ENCODE results near the gene CADM2.

The CADM2 gene

GRCh38 chr3:85821130-85821756, 862.5 kb downstream of the CADM2 start:
- Histone ChIP-seq H3K27me3 (ENCODE audit: control insufficient read depth in 1 of 2, insufficient read depth in 2 of 2, low read length in 2 of 2) (no peaks in the 10 kb centered on the region), H3K9me3 (ENCODE audit: control insufficient read depth in 1 of 2, low read length in 2 of 2) (no peaks in the 10 kb centered on the region), H3K4me1 (ENCODE audit: control insufficient read depth in 1 of 2, insufficient read depth in 2 of 2, low read length in 2 of 2) (no peaks in the 10 kb centered on the region), H3K36me3 (ENCODE audit: control insufficient read depth in 1 of 2, insufficient read depth in 2 of 2, low read length in 2 of 2) (no peaks in the 10 kb centered on the region), H3K27ac (ENCODE audit: low read depth, low read length) (no peak overlapping the region), H3K9ac (ENCODE audit: low read depth in 1 of 2, low read length in 2 of 2) (no peak overlapping the region), H3K4me3 (ENCODE audit: low read depth in 1 of 2, low read length in 2 of 2) (no peak overlapping the region)

DNA sequence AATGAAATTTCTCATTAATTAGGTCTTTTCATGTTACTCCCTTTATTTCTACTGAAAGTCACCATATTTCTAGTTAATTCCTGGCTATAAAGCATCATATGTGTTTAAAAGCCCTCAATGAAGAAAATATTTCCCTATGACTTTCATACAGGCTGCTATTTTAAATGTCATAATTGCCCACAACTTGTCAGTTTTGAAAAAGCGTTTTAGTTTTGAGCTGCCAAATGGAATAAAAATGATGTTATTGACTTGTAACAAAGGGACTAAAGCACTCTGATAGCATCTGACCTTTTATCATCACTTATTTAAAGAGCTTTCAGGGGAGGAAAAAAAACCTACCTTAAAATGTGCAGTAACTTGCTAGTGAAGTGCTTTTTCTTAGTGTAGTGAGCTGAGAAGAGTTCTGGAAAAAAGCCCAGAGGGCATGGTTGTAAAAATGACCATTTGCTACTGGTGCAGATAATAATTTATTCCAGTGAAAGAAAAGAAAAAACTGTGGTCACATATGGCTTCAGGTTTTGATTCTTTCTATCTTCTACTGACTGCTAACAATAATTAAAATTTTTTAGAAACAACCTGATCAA, 877.2 kb downstream of the CADM2 start:
- H3K27ac ChIP-seq (ENCODE audit: low read depth, low read length) = no peak overlapping the region
- no peaks in the 10 kb centered on the region for H3K4me1 ChIP-seq (ENCODE audit: control insufficient read depth in 1 of 2, insufficient read depth in 2 of 2, low read length in 2 of 2)
- no peaks in the 10 kb centered on the region for H3K36me3 ChIP-seq (ENCODE audit: control insufficient read depth in 1 of 2, insufficient read depth in 2 of 2, low read length in 2 of 2)
- H3K4me3 ChIP-seq (ENCODE audit: low read depth in 1 of 2, low read length in 2 of 2) = no peak overlapping the region
- H3K27me3 ChIP-seq (ENCODE audit: control insufficient read depth in 1 of 2, insufficient read depth in 2 of 2, low read length in 2 of 2) = no peaks in the 10 kb centered on the region
- H3K9ac ChIP-seq (ENCODE audit: low read depth in 1 of 2, low read length in 2 of 2) = no peak overlapping the region
- no peaks in the 10 kb centered on the region for H3K9me3 ChIP-seq (ENCODE audit: control insufficient read depth in 1 of 2, low read length in 2 of 2)

- no peaks in the 10 kb centered on the region for H3K4me1 ChIP-seq (ENCODE audit: control insufficient read depth in 1 of 2, insufficient read depth in 2 of 2, low read length in 2 of 2)
- H3K9ac ChIP-seq (ENCODE audit: low read depth in 1 of 2, low read length in 2 of 2) = no peak overlapping the region
- no peaks in the 10 kb centered on the region for H3K27me3 ChIP-seq (ENCODE audit: control insufficient read depth in 1 of 2, insufficient read depth in 2 of 2, low read length in 2 of 2)
- no peak overlapping the region for H3K27ac ChIP-seq (ENCODE audit: low read depth, low read length)
- H3K36me3 ChIP-seq (ENCODE audit: control insufficient read depth in 1 of 2, insufficient read depth in 2 of 2, low read length in 2 of 2) = no peaks in the 10 kb centered on the region
- H3K4me3 ChIP-seq (ENCODE audit: low read depth in 1 of 2, low read length in 2 of 2) = no peak overlapping the region
- no peaks in the 10 kb centered on the region for H3K9me3 ChIP-seq (ENCODE audit: control insufficient read depth in 1 of 2, low read length in 2 of 2)
These were observed 878.6 kb downstream of the CADM2 start for GRCh38 chr3:85837402-85837801.

- Histone ChIP-seq H3K9me3 (ENCODE audit: control insufficient read depth in 1 of 2, low read length in 2 of 2) (no peaks in the 10 kb centered on the region), H3K36me3 (ENCODE audit: control insufficient read depth in 1 of 2, insufficient read depth in 2 of 2, low read length in 2 of 2) (no peaks in the 10 kb centered on the region), H3K4me1 (ENCODE audit: control insufficient read depth in 1 of 2, insufficient read depth in 2 of 2, low read length in 2 of 2) (no peaks in the 10 kb centered on the region), H3K27ac (ENCODE audit: low read depth, low read length) (no peak overlapping the region), H3K27me3 (ENCODE audit: control insufficient read depth in 1 of 2, insufficient read depth in 2 of 2, low read length in 2 of 2) (no peaks in the 10 kb centered on the region), H3K9ac (ENCODE audit: low read depth in 1 of 2, low read length in 2 of 2) (no peak overlapping the region), H3K4me3 (ENCODE audit: low read depth in 1 of 2, low read length in 2 of 2) (no peak overlapping the region)
These were observed 880.1 kb downstream of the CADM2 start for GRCh38 chr3:85838921-85839320.

GRCh38 chr3:85842081-85842480, 883.3 kb downstream of the CADM2 start:
- Histone ChIP-seq H3K27me3 (ENCODE audit: control insufficient read depth in 1 of 2, insufficient read depth in 2 of 2, low read length in 2 of 2) (no peaks in the 10 kb centered on the region), H3K9ac (ENCODE audit: low read depth in 1 of 2, low read length in 2 of 2) (no peak overlapping the region), H3K4me1 (ENCODE audit: control insufficient read depth in 1 of 2, insufficient read depth in 2 of 2, low read length in 2 of 2) (no peaks in the 10 kb centered on the region), H3K4me3 (ENCODE audit: low read depth in 1 of 2, low read length in 2 of 2) (no peak overlapping the region), H3K27ac (ENCODE audit: low read depth, low read length) (no peak overlapping the region), H3K9me3 (ENCODE audit: control insufficient read depth in 1 of 2, low read length in 2 of 2) (peaks cover 0 to 6% of the 10 kb centered on the region in 2 donors), H3K36me3 (ENCODE audit: control insufficient read depth in 1 of 2, insufficient read depth in 2 of 2, low read length in 2 of 2) (no peaks in the 10 kb centered on the region)

DNA sequence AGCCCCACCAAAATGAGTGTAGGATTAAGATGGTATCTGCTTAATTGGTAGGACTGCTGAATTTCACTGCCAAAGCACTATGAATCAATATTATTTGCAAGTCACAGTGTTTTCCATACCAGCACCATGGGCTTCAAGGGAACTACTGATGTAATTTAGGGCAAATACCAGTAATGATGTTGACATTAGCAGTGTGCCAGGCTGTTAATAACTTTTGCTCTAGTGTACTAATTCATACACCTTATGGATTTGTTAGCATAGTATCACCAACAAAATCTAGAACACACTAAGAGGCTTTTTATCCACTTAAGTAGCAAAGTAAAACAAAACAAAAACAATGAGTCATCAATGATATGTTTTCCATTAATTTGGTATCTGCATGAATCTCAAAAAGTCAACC, 888.2 kb downstream of the CADM2 start:
- Histone ChIP-seq H3K9me3 (ENCODE audit: control insufficient read depth in 1 of 2, low read length in 2 of 2) (peaks cover 0 to 6% of the 10 kb centered on the region in 2 donors), H3K36me3 (ENCODE audit: control insufficient read depth in 1 of 2, insufficient read depth in 2 of 2, low read length in 2 of 2) (no peaks in the 10 kb centered on the region), H3K9ac (ENCODE audit: low read depth in 1 of 2, low read length in 2 of 2) (no peak overlapping the region), H3K27ac (ENCODE audit: low read depth, low read length) (no peak overlapping the region), H3K4me3 (ENCODE audit: low read depth in 1 of 2, low read length in 2 of 2) (no peak overlapping the region), H3K4me1 (ENCODE audit: control insufficient read depth in 1 of 2, insufficient read depth in 2 of 2, low read length in 2 of 2) (no peaks in the 10 kb centered on the region), H3K27me3 (ENCODE audit: control insufficient read depth in 1 of 2, insufficient read depth in 2 of 2, low read length in 2 of 2) (no peaks in the 10 kb centered on the region)

DNA sequence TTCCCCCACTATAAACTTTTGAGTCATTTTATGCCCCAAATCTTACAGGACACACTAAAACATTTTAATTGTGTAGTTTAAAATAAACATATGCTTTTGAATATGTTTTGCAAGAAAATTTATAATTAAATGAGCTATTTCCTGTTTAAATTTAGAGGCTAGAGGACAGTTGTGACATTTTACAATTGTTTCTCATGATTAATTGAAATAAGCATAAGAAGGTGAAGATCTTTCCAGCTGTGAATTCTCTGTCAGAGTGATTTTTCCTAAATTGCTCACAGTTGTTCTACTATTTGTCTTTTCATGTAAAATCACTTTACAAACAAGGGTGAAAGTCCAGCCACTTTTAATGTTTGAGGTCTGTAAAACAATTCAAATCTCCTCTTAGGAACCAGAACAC, 892.3 kb downstream of the CADM2 start:
- Histone ChIP-seq H3K27ac (ENCODE audit: low read depth, low read length) (no peak overlapping the region), H3K4me1 (ENCODE audit: control insufficient read depth in 1 of 2, insufficient read depth in 2 of 2, low read length in 2 of 2) (no peaks in the 10 kb centered on the region), H3K4me3 (ENCODE audit: low read depth in 1 of 2, low read length in 2 of 2) (no peak overlapping the region), H3K9me3 (ENCODE audit: control insufficient read depth in 1 of 2, low read length in 2 of 2) (peaks cover 3 to 4% of the 10 kb centered on the region in 2 donors), H3K27me3 (ENCODE audit: control insufficient read depth in 1 of 2, insufficient read depth in 2 of 2, low read length in 2 of 2) (no peaks in the 10 kb centered on the region), H3K36me3 (ENCODE audit: control insufficient read depth in 1 of 2, insufficient read depth in 2 of 2, low read length in 2 of 2) (no peaks in the 10 kb centered on the region), H3K9ac (ENCODE audit: low read depth in 1 of 2, low read length in 2 of 2) (no peak overlapping the region)

DNA sequence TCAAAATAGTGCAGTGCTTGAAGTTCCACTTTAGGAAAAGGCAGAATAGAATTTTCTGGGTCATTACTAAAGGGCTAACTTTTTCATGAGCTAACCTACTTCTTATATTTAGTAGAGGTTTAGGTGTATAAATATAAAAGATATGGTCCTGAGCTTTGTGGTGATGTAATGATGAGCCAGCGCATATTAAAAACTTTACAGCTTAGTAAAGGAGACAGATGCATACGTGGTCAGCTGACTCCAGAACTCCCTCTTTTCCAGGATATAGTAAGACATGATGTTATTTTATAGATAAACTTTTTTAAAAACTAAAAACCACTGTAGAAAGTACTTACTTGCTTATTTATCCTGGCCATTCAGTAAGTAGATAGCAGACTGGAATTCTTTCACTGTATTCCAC, 895.0 kb downstream of the CADM2 start:
- no peak overlapping the region for H3K9ac ChIP-seq (ENCODE audit: low read depth in 1 of 2, low read length in 2 of 2)
- H3K27ac ChIP-seq (ENCODE audit: low read depth, low read length) = no peak overlapping the region
- H3K27me3 ChIP-seq (ENCODE audit: control insufficient read depth in 1 of 2, insufficient read depth in 2 of 2, low read length in 2 of 2) = no peaks in the 10 kb centered on the region

DNA sequence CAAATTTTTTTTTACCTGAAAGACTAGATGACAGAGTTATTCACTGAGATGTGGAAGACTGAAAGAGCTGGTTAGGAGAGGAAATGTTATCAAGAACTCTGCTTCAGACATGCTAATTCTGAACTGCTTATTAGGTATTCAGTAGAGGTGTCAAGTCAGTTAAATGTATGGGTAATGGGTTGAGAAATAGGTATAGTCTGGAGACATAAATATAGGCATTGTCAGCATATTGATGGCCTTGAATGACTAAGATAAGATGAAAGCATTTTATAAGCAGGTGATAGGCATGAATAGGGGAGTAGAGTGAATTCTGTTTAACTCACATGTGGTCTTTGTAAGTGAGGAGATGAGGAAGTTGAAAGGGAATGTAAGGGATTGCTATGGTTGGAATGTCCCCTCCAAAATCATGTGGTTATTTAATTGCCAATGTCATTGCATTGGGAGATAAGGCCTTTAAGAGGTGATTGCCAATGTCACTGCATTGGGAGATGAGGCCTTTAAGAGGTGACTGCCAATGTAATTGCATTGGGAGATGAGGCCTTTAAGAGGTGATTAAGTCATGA, 904.2 kb downstream of the CADM2 start:
- Histone ChIP-seq H3K9me3 (ENCODE audit: control insufficient read depth in 1 of 2, low read length in 2 of 2) (peaks cover 0 to 3% of the 10 kb centered on the region in 2 donors), H3K9ac (ENCODE audit: low read depth in 1 of 2, low read length in 2 of 2) (no peak overlapping the region), H3K4me3 (ENCODE audit: low read depth in 1 of 2, low read length in 2 of 2) (no peak overlapping the region), H3K36me3 (ENCODE audit: control insufficient read depth in 1 of 2, insufficient read depth in 2 of 2, low read length in 2 of 2) (no peaks in the 10 kb centered on the region), H3K27ac (ENCODE audit: low read depth, low read length) (no peak overlapping the region), H3K27me3 (ENCODE audit: control insufficient read depth in 1 of 2, insufficient read depth in 2 of 2, low read length in 2 of 2) (no peaks in the 10 kb centered on the region), H3K4me1 (ENCODE audit: control insufficient read depth in 1 of 2, insufficient read depth in 2 of 2, low read length in 2 of 2) (no peaks in the 10 kb centered on the region)

More for the DNA sequence above, 895.0 kb downstream of the CADM2 start:
- no peak overlapping the region for H3K4me3 ChIP-seq (ENCODE audit: low read depth in 1 of 2, low read length in 2 of 2)
- no peaks in the 10 kb centered on the region for H3K36me3 ChIP-seq (ENCODE audit: control insufficient read depth in 1 of 2, insufficient read depth in 2 of 2, low read length in 2 of 2)
- H3K4me1 ChIP-seq (ENCODE audit: control insufficient read depth in 1 of 2, insufficient read depth in 2 of 2, low read length in 2 of 2) = no peaks in the 10 kb centered on the region
- peaks cover 0 to 4% of the 10 kb centered on the region in 2 donors for H3K9me3 ChIP-seq (ENCODE audit: control insufficient read depth in 1 of 2, low read length in 2 of 2)

GRCh38 chr3:85864896-85865295, 906.1 kb downstream of the CADM2 start:
- peaks cover 0 to 3% of the 10 kb centered on the region in 2 donors for H3K9me3 ChIP-seq (ENCODE audit: control insufficient read depth in 1 of 2, low read length in 2 of 2)
- H3K36me3 ChIP-seq (ENCODE audit: control insufficient read depth in 1 of 2, insufficient read depth in 2 of 2, low read length in 2 of 2) = no peaks in the 10 kb centered on the region
- no peaks in the 10 kb centered on the region for H3K4me1 ChIP-seq (ENCODE audit: control insufficient read depth in 1 of 2, insufficient read depth in 2 of 2, low read length in 2 of 2)
- H3K27me3 ChIP-seq (ENCODE audit: control insufficient read depth in 1 of 2, insufficient read depth in 2 of 2, low read length in 2 of 2) = no peaks in the 10 kb centered on the region
- H3K9ac ChIP-seq (ENCODE audit: low read depth in 1 of 2, low read length in 2 of 2) = no peak overlapping the region
- no peak overlapping the region for H3K27ac ChIP-seq (ENCODE audit: low read depth, low read length)
- no peak overlapping the region for H3K4me3 ChIP-seq (ENCODE audit: low read depth in 1 of 2, low read length in 2 of 2)
